A673 (cell line): ENCODE measurements around the gene XYLT1. TPM values are rescaled to one million over a fixed set of nuclear protein-coding genes. Genes with fewer than 3 reads are reported as not detected.

Source experiments
- BruUV-seq: library from RNA; stranded (reverse); fragments of 400-500 nt; replicated peaks from 2 replicates; lab custom pipeline; 2021; lab: Mats Ljungman, UMichigan
- CTCF ChIA-PET: fragments of 300-600 bp; sonication (Branson Sonifier 250); formaldehyde crosslinking; loops from one replicate; lab custom pipeline; 2022; ENCODE audit warnings: antibody characterized with exemption; lab: Charles Lee
- POLR2A ChIA-PET: fragments of 300-600 bp; sonication (Branson Sonifier 250); formaldehyde crosslinking; loops from one replicate; lab custom pipeline; 2022; ENCODE audit warnings: antibody characterized with exemption; ENCODE audit not compliant: low non-redundant PET; lab: Charles Lee
- DNase-seq: peaks from one replicate; pipeline ENCODE4 v3.0.0-alpha.2; 2015; ENCODE audit warnings: low spot score
- H3K27ac ChIP-seq: fragments of 200-600 bp; sonication (generic); 2 replicates; pipeline ENCODE4 v1.5.1; 2016; ENCODE audit warnings: mixed run types, low read depth, mild to moderate bottlenecking, mixed read lengths, antibody characterized with exemption, low read length; ENCODE audit not compliant: poor library complexity, severe bottlenecking
- H3K27me3 ChIP-seq: fragments of 200-600 bp; sonication (generic); replicated peaks from 2 replicates; pipeline ENCODE4 v1.6.1; 2017; ENCODE audit warnings: mixed run types, low read depth, mild to moderate bottlenecking, mixed read lengths, antibody characterized with exemption, low read length; ENCODE audit not compliant: insufficient read depth, poor library complexity
- H3K36me3 ChIP-seq: fragments of 200-600 bp; sonication (generic); 2 replicates; pipeline ENCODE4 v1.6.1; 2016; ENCODE audit warnings: mixed run types, mild to moderate bottlenecking, mixed read lengths, antibody characterized with exemption, low read length; ENCODE audit not compliant: insufficient read depth, poor library complexity, severe bottlenecking
- H3K4me1 ChIP-seq: fragments of 200-600 bp; sonication (generic); 2 replicates; pipeline ENCODE4 v1.6.1; 2017; ENCODE audit warnings: mixed run types, mild to moderate bottlenecking, mixed read lengths, antibody characterized with exemption, low read length; ENCODE audit not compliant: insufficient read depth, poor library complexity, severe bottlenecking
- H3K4me3 ChIP-seq: fragments of 200-600 bp; sonication (generic); 2 replicates; pipeline ENCODE4 v1.5.1; 2016; ENCODE audit warnings: low read depth, mixed run types, mild to moderate bottlenecking, mixed read lengths, low read length; ENCODE audit not compliant: poor library complexity, severe bottlenecking
- H3K9me3 ChIP-seq: fragments of 200-600 bp; sonication (generic); 2 replicates; pipeline ENCODE4 v1.6.1; 2016; ENCODE audit warnings: mixed run types, low read depth, mild to moderate bottlenecking, mixed read lengths, antibody characterized with exemption, low read length; ENCODE audit not compliant: poor library complexity, severe bottlenecking
- CTCF ChIP-seq: fragments of 300-800, 200-600 bp; sonication (generic); conservative IDR thresholded peaks from 2 replicates; pipeline ENCODE4 v1.5.1; 2017; ENCODE audit warnings: low read depth, mild to moderate bottlenecking, antibody characterized with exemption, low read length, moderate library complexity, mixed read lengths
- EZH2 ChIP-seq: fragments of 200-600 bp; sonication (generic); IDR thresholded peaks from 2 replicates; pipeline ENCODE4 v1.6.1; 2017; ENCODE audit warnings: borderline replicate concordance, low read depth, mild to moderate bottlenecking, mixed read lengths, antibody characterized with exemption, low read length; ENCODE audit not compliant: poor library complexity, severe bottlenecking
- intact Hi-C: fragments of 100-400 bp; cut with micrococcal nuclease; formaldehyde crosslinking; loops from one replicate; pipeline ENCODE4 v1.10.0; 2022; ENCODE audit not compliant: unreplicated experiment
- total RNA-seq: library from RNA; stranded (reverse); gene quantifications from 2 replicates; pipeline ENCODE4 v1.2.3, GENCODE V29; 2021

Gene XYLT1
- total RNA-seq, 1 experiment from 2014 or later: 0.64 TPM

GRCh38 chr16:17316005-17316404 lies 154.8 kb downstream of the XYLT1 start:
- CTCF ChIA-PET: no interaction called here
- intact Hi-C loops: no loop called here
- POLR2A ChIA-PET: no interaction called here

DNA sequence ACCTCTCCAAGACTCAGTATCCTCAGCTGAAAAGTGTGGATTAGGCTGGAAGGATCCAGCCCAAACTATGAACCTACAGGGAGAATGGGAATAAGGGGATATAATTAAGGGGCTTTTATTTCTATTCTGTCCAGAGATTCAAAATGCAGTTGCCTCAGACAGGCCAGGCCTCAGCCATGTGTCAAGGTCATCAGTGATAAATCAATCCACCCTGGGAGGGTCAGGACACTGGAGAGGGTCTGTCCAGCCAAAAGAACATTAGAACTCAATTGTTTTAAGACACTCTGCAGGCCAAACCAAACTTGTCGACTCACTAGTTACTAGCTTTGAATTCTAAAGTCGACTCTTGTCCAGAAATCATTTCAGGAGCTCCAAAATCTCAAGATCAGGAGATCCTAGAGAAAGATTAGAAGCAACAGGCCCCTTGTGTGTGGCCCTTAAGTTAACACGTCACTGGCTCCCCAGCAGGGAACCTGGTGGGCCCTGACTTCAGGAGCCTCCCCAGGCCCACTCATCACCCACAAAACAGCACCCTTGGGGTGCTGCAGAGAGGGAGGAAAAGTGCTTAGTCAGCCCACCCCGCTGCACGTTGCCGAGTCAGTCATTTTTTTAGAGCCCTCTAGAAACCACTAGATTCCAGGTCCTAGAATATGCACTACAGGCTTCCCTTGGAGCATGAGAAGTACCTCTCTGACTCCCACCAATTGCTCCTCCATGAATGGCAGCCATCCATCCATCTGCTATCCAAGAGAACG lies 156.8 kb downstream of the XYLT1 start:
- CTCF ChIA-PET: no interaction called here

More at GRCh38 chr16:17316005-17316404, 154.8 kb downstream of the XYLT1 start:
- BruUV-seq: no TSS peak
- Histone ChIP-seq H3K27me3 (no peaks in the 10 kb centered on the region), H3K9me3 (no peaks in the 10 kb centered on the region), H3K27ac (no peak overlapping the region), H3K4me1 (no peaks in the 10 kb centered on the region), H3K36me3 (no peaks in the 10 kb centered on the region), H3K4me3 (no peak overlapping the region)
- DNase-seq: no peak
- TF ChIP-seq CTCF (no peak), EZH2 (no peak)

GRCh38 chr16:17313085-17313611 lies 157.6 kb downstream of the XYLT1 start:
- Histone ChIP-seq H3K4me3 (no peak overlapping the region), H3K27ac (no peak overlapping the region), H3K36me3 (no peaks in the 10 kb centered on the region), H3K4me1 (no peaks in the 10 kb centered on the region), H3K27me3 (no peaks in the 10 kb centered on the region), H3K9me3 (no peaks in the 10 kb centered on the region)
- no peak for TF ChIP-seq CTCF
- no peak for TF ChIP-seq EZH2
- intact Hi-C loops: no loop called here
- ChIA-PET POLR2A (no interaction called here), CTCF (no interaction called here)
- no TSS peak for BruUV-seq
- no peak for DNase-seq

More for the DNA sequence above, 156.8 kb downstream of the XYLT1 start:
- H3K36me3 ChIP-seq: no peaks in the 10 kb centered on the region
- H3K9me3 ChIP-seq: no peaks in the 10 kb centered on the region
- POLR2A ChIA-PET: no interaction called here
- H3K27ac ChIP-seq: no peak overlapping the region
- H3K27me3 ChIP-seq: no peaks in the 10 kb centered on the region
- no TSS peak for BruUV-seq
- no peaks in the 10 kb centered on the region for H3K4me1 ChIP-seq
- intact Hi-C loops: no loop called here
- no peak for DNase-seq
- no peak for TF ChIP-seq EZH2
- TF ChIP-seq CTCF: no peak
- H3K4me3 ChIP-seq: no peak overlapping the region
